ENCODE data around the gene STOML1. TPM values are rescaled to one million over a fixed set of nuclear protein-coding genes. Genes with fewer than 3 reads are reported as not detected.

STOML1 gene
- total RNA-seq, 2 experiments from 2014 or later: 8.0 to 8.9 TPM

- H4K20me1 ChIP-seq (ENCODE audit: insufficient read depth, low read length): no peaks in the 10 kb centered on the region
- no peaks in the 10 kb centered on the region for H3K36me3 ChIP-seq (ENCODE audit: insufficient read depth, low read length)
- no peaks in the 10 kb centered on the region for H3K9me3 ChIP-seq (ENCODE audit: low read length)
- no peaks in the 10 kb centered on the region for H3K9me2 ChIP-seq (ENCODE audit: insufficient read depth, low read length)
- TF ChIP-seq EZH2phosphoT487 (IDR thresholded peaks at IDR 0.05; ENCODE audit: borderline replicate concordance, low read depth, low read length) (no peak), CTCF (conservative IDR thresholded peaks at IDR 0.05; ENCODE audit: low read length) (no peak)
- BruUV-seq (replicated peaks): no TSS peak
- intact Hi-C loops (cut with micrococcal nuclease; ENCODE audit: unreplicated experiment): no loop called here
- no peak overlapping the region for H3K27ac ChIP-seq (ENCODE audit: low read depth, low read length, poor library complexity, severe bottlenecking)
- no peak overlapping the region for H3K4me2 ChIP-seq (ENCODE audit: low read length)
- H2AFZ ChIP-seq (ENCODE audit: low read length): no peak overlapping the region
- ChIA-PET POLR2A (no interaction called here), CTCF (ENCODE audit: unreplicated experiment) (no interaction called here)
- H3K4me3 ChIP-seq (ENCODE audit: low read depth, low read length, poor library complexity, severe bottlenecking): no peak overlapping the region
- no peak for DNase-seq (ENCODE audit: low spot score)
- peaks cover 21% of the 10 kb centered on the region for H3K4me1 ChIP-seq (ENCODE audit: insufficient read depth, low read length, poor library complexity, severe bottlenecking)
- H3K79me2 ChIP-seq (ENCODE audit: insufficient read depth, low read depth, low read length): no peaks in the 10 kb centered on the region
These were observed 2.9 kb downstream of the STOML1 start for GRCh38 chr15:73989001-73989798.

- H3K9me2 ChIP-seq (ENCODE audit: insufficient read depth, low read length): no peaks in the 10 kb centered on the region
- H3K4me2 ChIP-seq (ENCODE audit: low read length): no peak overlapping the region
- no peaks in the 10 kb centered on the region for H3K36me3 ChIP-seq (ENCODE audit: insufficient read depth, low read length)
- no peaks in the 10 kb centered on the region for H4K20me1 ChIP-seq (ENCODE audit: insufficient read depth, low read length)
- peaks cover 14% of the 10 kb centered on the region for H3K4me1 ChIP-seq (ENCODE audit: insufficient read depth, low read length, poor library complexity, severe bottlenecking)
- no peak for TF ChIP-seq EZH2phosphoT487 (IDR thresholded peaks at IDR 0.05; ENCODE audit: borderline replicate concordance, low read depth, low read length)
- TF ChIP-seq CTCF (conservative IDR thresholded peaks at IDR 0.05; ENCODE audit: low read length): no peak
- H3K9me3 ChIP-seq (ENCODE audit: low read length): no peaks in the 10 kb centered on the region
- BruUV-seq (replicated peaks): no TSS peak
- intact Hi-C loops (cut with micrococcal nuclease; ENCODE audit: unreplicated experiment): no loop called here
- no peak overlapping the region for H3K27ac ChIP-seq (ENCODE audit: low read depth, low read length, poor library complexity, severe bottlenecking)
- ChIA-PET CTCF (ENCODE audit: unreplicated experiment) (no interaction called here), POLR2A (interaction anchor here (1.4 kb wide), 1 partner anchor 8 kb away, joined by 3 read pairs; no protein-coding TSS in a partner anchor)
- H3K79me2 ChIP-seq (ENCODE audit: insufficient read depth, low read depth, low read length): no peaks in the 10 kb centered on the region
- H2AFZ ChIP-seq (ENCODE audit: low read length): no peak overlapping the region
- no peak for DNase-seq (ENCODE audit: low spot score)
- no peak overlapping the region for H3K4me3 ChIP-seq (ENCODE audit: low read depth, low read length, poor library complexity, severe bottlenecking)
These were observed 3.6 kb downstream of the STOML1 start for GRCh38 chr15:73988445-73988969.

All from OCI-LY7 (cell line).